Pancreas (tissue), 10 donors: ENCODE data around the gene SHB. TPM values are rescaled to one million over a fixed set of nuclear protein-coding genes. Genes with fewer than 3 reads are reported as not detected.
"Not testable (repeated sequence)": the region's sequence is repeated elsewhere in the genome, so short reads cannot be mapped to it uniquely, and the experiment has no call there.

Experiments used
- ATAC-seq, 4 donors: fragments of 200-7000 bp; cut with Tn5 transposase; one replicate each; pipeline versions ENCODE4 v1.8.0 to v1.9.1; 2020; ENCODE audit warnings: mild to moderate bottlenecking in 4 of 4, moderate library complexity in 4 of 4
- DNase-seq, 6 donors: peaks; one replicate each; pipeline ENCODE4 v3.0.0-alpha.2; 2020
- FAIRE-seq: peaks from 2 replicates; lab custom pipeline; 2012; peaks lifted over from hg19 to GRCh38; lab: Jason Lieb, UNC
- H3K27ac ChIP-seq, 4 donors: fragments of 200-600 bp; sonication (generic); 1 replicate in 3 of 4; 2 replicates in 1 of 4; pipeline versions ENCODE4 v1.5.0 to v1.8.0; 2020
- H3K27me3 ChIP-seq, 4 donors: fragments of 200-600 bp; one replicate each; pipeline ENCODE4 v1.8.0; 2021
- H3K36me3 ChIP-seq, 3 donors: fragments of 200-600 bp; sonication (generic) in 1 of 3; one replicate each; pipeline versions ENCODE4 v1.5.0 to v1.8.0; 2020 to 2021
- H3K4me1 ChIP-seq, 3 donors: fragments of 200-600 bp; one replicate each; pipeline ENCODE4 v1.8.0; 2021
- H3K4me3 ChIP-seq, 4 donors: fragments of 200-600 bp; sonication (generic) in 2 of 4; one replicate each; pipeline versions ENCODE4 v1.5.0 to v1.8.0; 2020 to 2021
- H3K9me3 ChIP-seq, 4 donors: fragments of 200-600 bp; one replicate each; pipeline ENCODE4 v1.8.0; 2021
- CTCF ChIP-seq, 4 donors: fragments of 200-600 bp; sonication (generic) in 3 of 4; IDR thresholded peaks; one replicate each; pipeline versions ENCODE4 v1.5.0 to v1.8.0; 2021; ENCODE audit warnings: antibody characterized with exemption in 4 of 4
- WGBS, 2 donors: extraction: QIAGEN DNeasy Blood & Tissue Kit; methylation state at CpG; one replicate each; pipeline ENCODE4 v1.1.7; 2013; 5-methylcytosine and 5-hydroxymethylcytosine counted together
- intact Hi-C, 3 donors: fragments of 100-400 bp; cut with DNase I; formaldehyde crosslinking; loops; one replicate each; pipeline versions ENCODE4 v1.11.1 to v1.14.2; 2022
- polyA plus RNA-seq, 2 donors: library from polyadenylated mRNA; stranded (reverse); fragments of 200-250 nt; gene quantifications; one replicate each; pipeline ENCODE4 v1.2.3, GENCODE V29; 2013
- total RNA-seq, 6 donors: library from RNA; stranded (reverse); fragmentation: NEBNext Ultra II Directional in 4 of 6; extraction: Animal tissue kit (Norgen Biotek cat#: 25700) in 4 of 6; gene quantifications; one replicate each; pipeline versions ENCODE4 v1.2.1 to v1.2.4, GENCODE V29; 2021 to 2023
- donor health status: healthy with polysubstance abuse.
- donor health status: DM: no; HTN: no; CAD: no; lungs with moderate emphysema.
- donor health status: DM: no; HTN: no; CAD: no.
- donor health status: control.
- donor health status: control.
- donor health status: Bipolar disorder and iron deficiency.
- donor health status: DM: yes; HTN: yes; CAD: no.
- donor health status: DM: no; HTN: no; CAD: no.
- donor health status: DM: no; HTN: no; CAD: no.
- donor health status: DM: yes; HTN: yes; CAD: no.

Gene SHB
- total and polyA plus RNA-seq, 8 donors, result 11.5 to 24.2 (median 19.2) TPM

- Histone ChIP-seq H3K4me1 (no peaks in the 10 kb centered on the region), H3K9me3 (no peaks in the 10 kb centered on the region), H3K27me3 (no peaks in the 10 kb centered on the region), H3K27ac (no peak overlapping the region), H3K4me3 (no peak overlapping the region), H3K36me3 (peaks cover 0 to 8% (median 2%) of the 10 kb centered on the region in 3 donors)
- FAIRE-seq (no peak), ATAC-seq (no peak), DNase-seq (no peak)
- no peak for TF ChIP-seq CTCF (IDR thresholded peaks at IDR 0.05)
- intact Hi-C loops, result no loop called here
Measured at GRCh38 chr9:37889536-37889935, 179.5 kb downstream of the SHB start.

GRCh38 chr9:37887977-37888583 is 180.9 kb downstream of the SHB start:
- WGBS, 2 donors, result 95 to 96% methylated on average over 10 to 11 of the region's 11 CpGs
- intact Hi-C loops, FAIRE-seq, ATAC-seq, DNase-seq, H3K36me3 ChIP-seq, H3K27ac ChIP-seq, H3K4me3 ChIP-seq, H3K27me3 ChIP-seq, H3K4me1 ChIP-seq, H3K9me3 ChIP-seq: not testable (repeated sequence)

- H3K4me3 ChIP-seq, result no peak overlapping the region
- no peaks in the 10 kb centered on the region for H3K36me3 ChIP-seq
- WGBS, 2 donors, result 93 to 95% methylated on average over 2 of the region's 2 CpGs
- FAIRE-seq (no peak), ATAC-seq (no peak), DNase-seq (no peak)
- no peak overlapping the region for H3K27ac ChIP-seq
- H3K9me3 ChIP-seq, result no peaks in the 10 kb centered on the region
- no peaks in the 10 kb centered on the region for H3K27me3 ChIP-seq
- no peak for TF ChIP-seq CTCF (IDR thresholded peaks at IDR 0.05)
- H3K4me1 ChIP-seq, result no peaks in the 10 kb centered on the region
- intact Hi-C loops, result no loop called here
Measured at GRCh38 chr9:37880916-37881479, 188.0 kb downstream of the SHB start.

GRCh38 chr9:37876376-37876775 is 192.7 kb downstream of the SHB start:
- no peaks in the 10 kb centered on the region for H3K4me1 ChIP-seq
- TF ChIP-seq CTCF (IDR thresholded peaks at IDR 0.05), result no peak
- DNase-seq (no peak), FAIRE-seq (no peak), ATAC-seq (no peak)
- no peaks in the 10 kb centered on the region for H3K9me3 ChIP-seq
- no peaks in the 10 kb centered on the region for H3K27me3 ChIP-seq
- no peaks in the 10 kb centered on the region for H3K36me3 ChIP-seq
- no peak overlapping the region for H3K4me3 ChIP-seq
- intact Hi-C loops, result no loop called here
- no peak overlapping the region for H3K27ac ChIP-seq
- 88 to 91% methylated on average over 1 of the region's 1 CpG for WGBS, 2 donors

- no peak for DNase-seq
- FAIRE-seq, result no peak
- no peak for ATAC-seq
- 92 to 94% methylated on average over 2 of the region's 2 CpGs for WGBS, 2 donors
- Histone ChIP-seq H3K4me1 (no peaks in the 10 kb centered on the region), H3K9me3 (no peaks in the 10 kb centered on the region), H3K27ac (no peak overlapping the region), H3K36me3 (no peaks in the 10 kb centered on the region), H3K4me3 (no peak overlapping the region), H3K27me3 (no peaks in the 10 kb centered on the region)
- TF ChIP-seq CTCF (IDR thresholded peaks at IDR 0.05), result no peak
- intact Hi-C loops, result no loop called here
Measured at GRCh38 chr9:37873955-37874354, 195.1 kb downstream of the SHB start.
